K562 (cell line): ENCODE measurements around the gene BUB3. TPM values are rescaled to one million over a fixed set of nuclear protein-coding genes. Genes with fewer than 3 reads are reported as not detected.
A peak's percentile ranks its signal among the peaks of the same experiment; 100 is the strongest.

Experiments
- ARNT ChIP-seq, 2 experiments: fragments of 450-650 bp; IDR thresholded peaks; 2 replicates each; pipeline ENCODE4 v1.6.1; 2016; ENCODE audit warnings: mild to moderate bottlenecking in 1 of 2
- ATF7 ChIP-seq: fragments of 450-650 bp; IDR thresholded peaks from 2 replicates; pipeline ENCODE4 v1.7.1; 2014; ENCODE audit warnings: mild to moderate bottlenecking, moderate library complexity
- GTF2F1 ChIP-seq: IDR thresholded peaks from 2 replicates; pipeline ENCODE4 v1.6.1; 2011; ENCODE audit warnings: low read depth, low read length, improper control_type of control experiment
- JUNB ChIP-seq: fragments of 450-650 bp; formaldehyde crosslinking; conservative IDR thresholded peaks from 2 replicates; pipeline ENCODE4 v1.4.0; 2020; ENCODE audit warnings: mild to moderate bottlenecking
- KLF1 ChIP-seq: fragments of 450-650 bp; IDR thresholded peaks from 2 replicates; pipeline ENCODE4 v1.6.1; 2016; ENCODE audit warnings: missing genetic modification characterization, missing compliant biosample characterization
- NR2C2 ChIP-seq, 2 experiments: fragments of 200-800 bp in 1 of 2; sonication (Bioruptor generic) in 1 of 2; sonication (generic) in 1 of 2; formaldehyde crosslinking in 1 of 2; IDR thresholded peaks; 2 replicates each; pipeline versions ENCODE4 v1.6.1 to v1.8.0; 2016 to 2022; ENCODE audit warnings: mild to moderate bottlenecking in 1 of 2, missing compliant biosample characterization in 1 of 2, missing genetic modification characterization in 1 of 2, missing genetic modification reagents in 1 of 2
- RFX7 ChIP-seq: fragments of 250-450 bp; sonication (Bioruptor Pico); IDR thresholded peaks from 2 replicates; pipeline ENCODE4 v1.5.1; 2021; ENCODE audit warnings: mild to moderate bottlenecking
- RNF2 ChIP-seq: sonication (generic); IDR thresholded peaks from 2 replicates; pipeline ENCODE4 v1.6.1; 2016
- SMARCE1 ChIP-seq: fragments of 450-650 bp; IDR thresholded peaks from 2 replicates; pipeline ENCODE4 v1.7.1; 2016; ENCODE audit warnings: mild to moderate bottlenecking
- SRSF7 ChIP-seq: fragments of 200-400 bp; formaldehyde crosslinking; optimal IDR thresholded peaks from 2 replicates; pipeline ENCODE3; 2017; ENCODE audit warnings: mild to moderate bottlenecking, low read depth, low read length
- TEAD1 ChIP-seq, 2 experiments: fragments of 450-650 bp in 1 of 2; sonication (generic) in 1 of 2; formaldehyde crosslinking; IDR thresholded peaks; 2 replicates each; pipeline versions ENCODE4 v1.4.0 to v1.8.0; 2020 to 2022; ENCODE audit warnings: mild to moderate bottlenecking in 2 of 2, missing genetic modification reagents in 1 of 2
- TGIF2 ChIP-seq: sonication (generic); formaldehyde crosslinking; IDR thresholded peaks from 2 replicates; pipeline ENCODE4 v1.8.1; 2022; ENCODE audit warnings: mild to moderate bottlenecking, missing genetic modification reagents, moderate library complexity
- ZFX ChIP-seq: sonication (generic); formaldehyde crosslinking; IDR thresholded peaks from 2 replicates; pipeline ENCODE4 v1.8.0; 2022; ENCODE audit warnings: mild to moderate bottlenecking, missing genetic modification reagents, moderate library complexity
- ZNF224 ChIP-seq: sonication (generic); formaldehyde crosslinking; IDR thresholded peaks from 2 replicates; pipeline ENCODE4 v1.8.0; 2022; ENCODE audit warnings: mild to moderate bottlenecking, missing genetic modification reagents
- ZNF263 ChIP-seq: sonication (generic); formaldehyde crosslinking; IDR thresholded peaks from 2 replicates; pipeline ENCODE4 v1.8.0; 2022; ENCODE audit warnings: mild to moderate bottlenecking, missing genetic modification reagents, borderline replicate concordance
- ZNF507 ChIP-seq: conservative IDR thresholded peaks from 2 replicates; pipeline ENCODE4 v1.6.1; 2017; ENCODE audit warnings: missing genetic modification characterization, missing compliant biosample characterization
- ZNF584 ChIP-seq: fragments of 200-800 bp; sonication (Bioruptor generic); IDR thresholded peaks from 2 replicates; pipeline ENCODE4 v1.6.1; 2016; ENCODE audit warnings: low read depth, mild to moderate bottlenecking, missing genetic modification characterization, missing compliant biosample characterization
- ZNF589 ChIP-seq: fragments of 200-800 bp; sonication (Bioruptor generic); IDR thresholded peaks from 2 replicates; pipeline ENCODE4 v1.6.1; 2016; ENCODE audit warnings: low read depth, missing genetic modification characterization, missing compliant biosample characterization
- ZSCAN29 ChIP-seq: fragments of 450-650 bp; IDR thresholded peaks from 2 replicates; pipeline ENCODE4 v1.6.1; 2017
- polyA plus RNA-seq, 8 experiments: library from polyadenylated mRNA; depleted of rRNA in 4 of 8; stranded (reverse) in 5 of 8; unstranded in 3 of 8; fragments of >200 nt; fragmentation: Nextera tagmentation in 2 of 8; fragmentation: Illumina TruSeq in 1 of 8; extraction: Ambion mirVana in 2 of 8; extraction: Trizol in 1 of 8; gene quantifications; 2 replicates each; pipeline versions ENCODE4 v1.2.1 to v1.2.3, GENCODE V29; 2011 to 2014; ENCODE audit warnings: inconsistent platforms in 1 of 8, missing spikeins in 1 of 8
- total RNA-seq, 7 experiments: library from RNA; depleted of rRNA in 6 of 7; stranded (reverse); fragments of >200 nt in 6 of 7; fragmentation: Illumina TruSeq in 2 of 7; extraction: Trizol in 2 of 7; gene quantifications; 2 replicates each; pipeline versions ENCODE4 v1.2.1 to v1.2.3, GENCODE V29; 2011 to 2021; ENCODE audit warnings: low replicate concordance in 1 of 7
- TF ChIP-seq, protein P1 (sequence below): fragments of 450-650 bp; formaldehyde crosslinking; IDR thresholded peaks from 2 replicates; pipeline ENCODE4 v1.4.0; 2020; ENCODE audit warnings: mild to moderate bottlenecking, mixed read lengths
- TF ChIP-seq, protein P2 (sequence below), 3 experiments: fragments of 200-800 bp in 1 of 3; sonication (Bioruptor generic) in 1 of 3; sonication (generic) in 1 of 3; formaldehyde crosslinking in 1 of 3; IDR thresholded peaks; 2 replicates each; pipeline versions ENCODE4 v1.6.1 to v1.8.0; 2016 to 2022; ENCODE audit warnings: mild to moderate bottlenecking in 2 of 3, missing compliant biosample characterization in 2 of 3, missing genetic modification characterization in 2 of 3, missing genetic modification reagents in 1 of 3
- TF ChIP-seq, protein P3 (sequence below): IDR thresholded peaks from 2 replicates; pipeline ENCODE4 v1.6.1; 2012; ENCODE audit warnings: low read depth, low read length, improper control_type of control experiment, borderline replicate concordance

BUB3 gene
- total and polyA plus RNA-seq, 9 of the 15 experiments (the other 6 are each of a cell fraction or from before 2014, with no cell fraction given), result 167 to 761 (median 225) TPM

DNA sequence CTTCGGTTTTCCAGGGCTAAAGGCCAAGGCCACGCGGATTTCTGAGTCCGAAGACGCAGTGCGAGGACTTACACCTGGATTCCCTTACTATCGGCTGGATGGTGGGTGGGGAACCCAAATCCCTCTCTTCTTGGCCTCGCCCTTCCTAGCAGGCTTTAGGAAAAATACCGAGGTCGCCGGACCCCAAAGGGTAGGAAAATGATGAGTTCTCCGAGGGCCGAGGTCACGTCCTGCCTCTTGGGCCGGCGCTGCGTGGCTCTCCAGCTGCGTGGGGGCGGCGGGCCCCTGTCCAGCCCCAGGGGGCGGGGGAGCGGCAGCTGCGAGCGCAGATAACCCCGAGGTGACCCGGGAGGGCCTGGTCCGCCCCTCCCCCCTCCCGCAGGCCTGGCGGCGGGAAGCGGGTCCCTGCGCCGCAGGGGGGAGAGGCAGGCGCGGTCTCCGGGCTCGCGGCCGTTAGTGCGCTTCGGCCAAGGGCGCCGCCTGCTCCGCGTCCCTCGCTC, 19.2 kb upstream of the BUB3 start (continued):
- TF ChIP-seq TGIF2 (CRISPR knock-in tag) (0 out of 2 replicates have a peak, but pooled peaks have one; percentile 61), RFX7 (CRISPR knock-in tag) (no peak), ZNF507 (tag) (no peak), ZNF584 (CRISPR knock-in tag) (peak; percentile 84), SMARCE1 (peak; percentile 59; the same call in 1 of the 2 replicates), ZNF589 (CRISPR knock-in tag) (peak; percentile 94), ZNF263 (CRISPR knock-in tag) (no peak), NR2C2 (CRISPR knock-in tag; IDR thresholded peaks at IDR 0.05) (peak; percentile 92), NR2C2 (tag; IDR thresholded peaks at IDR 0.05) (peak; percentile 97), TEAD1 (CRISPR knock-in tag; IDR thresholded peaks at IDR 0.05) (peak; percentile 16 to 58; a peak in 1 of 4 replicates), ZNF224 (CRISPR knock-in tag) (no peak), ATF7 (0 out of 2 replicates have a peak, but pooled peaks have one; percentile 49), GTF2F1 (peak; percentile 45; the same call in 1 of the 2 replicates), KLF1 (tag) (peak; percentile 88), SRSF7 (no peak), JUNB (no peak), ZSCAN29 (no peak), RNF2 (peak; percentile 98), ZFX (CRISPR knock-in tag) (peak; percentile 74), ARNT (IDR thresholded peaks at IDR 0.05) (0 out of 4 replicates have a peak, but pooled peaks of 1 of the 2 experiments have one; percentile 45)
- TF ChIP-seq, protein P1, sequence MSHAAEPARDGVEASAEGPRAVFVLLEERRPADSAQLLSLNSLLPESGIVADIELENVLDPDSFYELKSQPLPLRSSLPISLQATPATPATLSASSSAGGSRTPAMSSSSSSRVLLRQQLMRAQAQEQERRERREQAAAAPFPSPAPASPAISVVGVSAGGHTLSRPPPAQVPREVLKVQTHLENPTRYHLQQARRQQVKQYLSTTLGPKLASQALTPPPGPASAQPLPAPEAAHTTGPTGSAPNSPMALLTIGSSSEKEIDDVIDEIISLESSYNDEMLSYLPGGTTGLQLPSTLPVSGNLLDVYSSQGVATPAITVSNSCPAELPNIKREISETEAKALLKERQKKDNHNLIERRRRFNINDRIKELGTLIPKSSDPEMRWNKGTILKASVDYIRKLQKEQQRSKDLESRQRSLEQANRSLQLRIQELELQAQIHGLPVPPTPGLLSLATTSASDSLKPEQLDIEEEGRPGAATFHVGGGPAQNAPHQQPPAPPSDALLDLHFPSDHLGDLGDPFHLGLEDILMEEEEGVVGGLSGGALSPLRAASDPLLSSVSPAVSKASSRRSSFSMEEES (CRISPR knock-in tag), result no peak
- TF ChIP-seq, protein P2, sequence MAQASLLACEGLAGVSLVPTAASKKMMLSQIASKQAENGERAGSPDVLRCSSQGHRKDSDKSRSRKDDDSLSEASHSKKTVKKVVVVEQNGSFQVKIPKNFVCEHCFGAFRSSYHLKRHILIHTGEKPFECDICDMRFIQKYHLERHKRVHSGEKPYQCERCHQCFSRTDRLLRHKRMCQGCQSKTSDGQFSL (CRISPR knock-in tag; IDR thresholded peaks at IDR 0.05), result peak; percentile 60; the same call in 1 of the 2 replicates
- TF ChIP-seq, protein P2 (tag; IDR thresholded peaks at IDR 0.05), result peak in 1 of 2 experiments; percentile 11; a peak in 1 of 4 replicates
- TF ChIP-seq, protein P3, sequence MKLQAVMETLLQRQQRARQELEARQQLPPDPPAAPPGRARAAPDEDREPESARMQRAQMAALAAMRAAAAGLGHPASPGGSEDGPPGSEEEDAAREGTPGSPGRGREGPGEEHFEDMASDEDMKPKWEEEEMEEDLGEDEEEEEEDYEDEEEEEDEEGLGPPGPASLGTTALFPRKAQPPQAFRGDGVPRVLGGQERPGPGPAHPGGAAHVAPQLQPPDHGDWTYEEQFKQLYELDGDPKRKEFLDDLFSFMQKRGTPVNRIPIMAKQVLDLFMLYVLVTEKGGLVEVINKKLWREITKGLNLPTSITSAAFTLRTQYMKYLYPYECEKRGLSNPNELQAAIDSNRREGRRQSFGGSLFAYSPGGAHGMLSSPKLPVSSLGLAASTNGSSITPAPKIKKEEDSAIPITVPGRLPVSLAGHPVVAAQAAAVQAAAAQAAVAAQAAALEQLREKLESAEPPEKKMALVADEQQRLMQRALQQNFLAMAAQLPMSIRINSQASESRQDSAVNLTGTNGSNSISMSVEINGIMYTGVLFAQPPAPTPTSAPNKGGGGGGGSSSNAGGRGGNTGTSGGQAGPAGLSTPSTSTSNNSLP, result no peak
